Stimulated activated CD8-positive, alpha-beta memory T cell treated with anti-CD3 and anti-CD28 coated beads, Interleukin-7, amount 100 ng/mL, for 24 hours (primary cell): ENCODE measurements around the gene ANP32A.
A peak's percentile ranks its signal among the peaks of the same experiment; 100 is the strongest.

Experiments used
- DNase-seq: peaks from one replicate; pipeline ENCODE4 v3.0.0-alpha.2; 2020; ENCODE audit warnings: low read depth

Gene ANP32A

GRCh38 chr15:68797599-68798345 lies 22.9 kb downstream of the ANP32A start:
- no peak for DNase-seq

- no peak for DNase-seq
Observed at GRCh38 chr15:68797191-68797590, 23.5 kb downstream of the ANP32A start.

- no peak for DNase-seq
Observed at GRCh38 chr15:68796576-68796975, 24.1 kb downstream of the ANP32A start.

- DNase-seq, result peak; percentile 25
Observed at GRCh38 chr15:68795298-68795848, 25.3 kb downstream of the ANP32A start.

GRCh38 chr15:68794863-68795262 lies 25.8 kb downstream of the ANP32A start:
- no peak for DNase-seq

- DNase-seq, result no peak
Observed at GRCh38 chr15:68794307-68794706, 26.4 kb downstream of the ANP32A start.

GRCh38 chr15:68793776-68794175 lies 26.9 kb downstream of the ANP32A start:
- DNase-seq, result no peak

GRCh38 chr15:68792901-68793766 lies 27.6 kb downstream of the ANP32A start:
- DNase-seq, result no peak

GRCh38 chr15:68791431-68792283 lies 29.0 kb downstream of the ANP32A start:
- DNase-seq, result no peak

GRCh38 chr15:68790910-68791309 lies 29.8 kb downstream of the ANP32A start:
- DNase-seq, result no peak

GRCh38 chr15:68790242-68790575 lies 30.5 kb downstream of the ANP32A start:
- no peak for DNase-seq

GRCh38 chr15:68789534-68790241 lies 31.0 kb downstream of the ANP32A start:
- no peak for DNase-seq

GRCh38 chr15:68789091-68789490 lies 31.6 kb downstream of the ANP32A start:
- DNase-seq, result no peak

- no peak for DNase-seq
Observed at GRCh38 chr15:68788264-68788624, 32.5 kb downstream of the ANP32A start.

GRCh38 chr15:68787609-68788263 lies 33.0 kb downstream of the ANP32A start:
- no peak for DNase-seq

- no peak for DNase-seq
Observed at GRCh38 chr15:68786753-68787152, 33.9 kb downstream of the ANP32A start.

GRCh38 chr15:68785541-68785940 lies 35.2 kb downstream of the ANP32A start:
- no peak for DNase-seq

- no peak for DNase-seq
Observed at GRCh38 chr15:68784206-68784605, 36.5 kb downstream of the ANP32A start.

GRCh38 chr15:68783226-68784058 lies 37.3 kb downstream of the ANP32A start:
- no peak for DNase-seq

GRCh38 chr15:68782589-68783161 lies 38.0 kb downstream of the ANP32A start:
- no peak for DNase-seq
